Glomerular endothelial cell (primary cell): ENCODE results near the gene PARVB. TPM values are rescaled to one million over a fixed set of nuclear protein-coding genes. Genes with fewer than 3 reads are reported as not detected.

Source experiments
- DNase-seq: peaks from one replicate; pipeline ENCODE4 v3.0.0-alpha.2; 2011; ENCODE audit warnings: low read depth, low spot score; ENCODE audit errors: extremely low read depth
- total RNA-seq: library from RNA; depleted of rRNA; stranded (reverse); fragments of >200 nt; gene quantifications from 2 replicates; pipeline ENCODE4 v1.2.3, GENCODE V29; 2015

The PARVB gene
- total RNA-seq, 1 donor from 2014 or later, result 118 TPM

GRCh38 chr22:44192098-44192815 is 168.2 kb downstream of the PARVB start:
- no peak for DNase-seq

- DNase-seq, result no peak
These were observed 168.9 kb downstream of the PARVB start for GRCh38 chr22:44192816-44193534.

DNA sequence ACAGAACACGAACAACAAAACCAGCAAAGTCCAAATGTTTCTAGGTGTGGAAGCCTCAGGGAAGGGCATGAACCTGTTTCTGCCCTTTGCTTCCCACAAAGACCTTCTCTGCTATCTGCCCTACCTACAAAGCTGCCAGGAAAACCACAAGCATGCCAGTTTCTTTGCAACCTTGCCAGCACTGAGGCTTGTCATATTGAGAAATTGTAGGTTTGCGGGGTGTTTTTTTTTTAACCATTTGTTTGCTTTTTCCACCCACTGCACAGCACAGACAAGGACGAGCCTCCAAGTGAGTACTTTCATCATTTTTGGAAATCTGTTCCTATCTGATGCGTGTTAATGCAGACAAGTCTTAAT is 169.4 kb downstream of the PARVB start:
- no peak for DNase-seq

DNA sequence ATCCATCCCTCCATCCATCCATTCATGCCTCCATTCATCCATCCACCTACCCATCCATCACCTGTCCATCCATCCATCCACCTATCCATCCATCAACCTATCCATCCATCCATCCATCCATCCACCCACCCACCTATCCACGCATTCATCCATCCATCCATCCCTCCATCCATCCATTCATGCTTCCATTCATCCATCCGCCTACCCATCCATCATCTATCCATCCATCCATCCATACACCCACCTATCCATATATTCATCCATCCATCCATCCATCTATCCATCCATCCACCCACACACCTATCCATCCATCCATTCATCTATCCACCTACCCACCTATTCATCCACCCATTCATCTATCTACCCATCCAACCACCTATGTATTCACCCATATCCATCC is 170.5 kb downstream of the PARVB start:
- no peak for DNase-seq

GRCh38 chr22:44195189-44195871 is 171.2 kb downstream of the PARVB start:
- DNase-seq, result no peak

GRCh38 chr22:44196241-44196640 is 172.1 kb downstream of the PARVB start:
- no peak for DNase-seq

DNA sequence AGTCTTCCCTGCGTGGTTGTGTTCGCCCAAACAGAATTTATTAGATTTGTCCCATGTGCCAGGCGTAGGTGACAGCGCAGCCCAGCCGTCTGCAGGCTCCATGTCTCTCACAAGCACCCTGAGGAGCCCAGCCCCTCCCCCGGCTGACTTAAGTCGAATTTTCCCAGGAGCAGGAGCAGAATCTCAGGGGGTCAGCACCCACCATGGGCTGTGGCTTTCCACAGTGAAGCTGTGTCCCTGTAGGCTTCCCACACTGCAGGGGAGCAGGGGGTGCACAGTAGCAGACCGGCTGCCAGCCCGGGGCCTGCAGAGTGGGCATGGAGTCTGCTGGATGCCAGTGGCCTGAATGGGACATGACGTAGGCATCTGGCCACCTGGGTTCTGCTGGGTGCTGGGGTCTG is 172.6 kb downstream of the PARVB start:
- DNase-seq, result no peak

GRCh38 chr22:44197271-44197670 is 173.2 kb downstream of the PARVB start:
- DNase-seq, result no peak

DNA sequence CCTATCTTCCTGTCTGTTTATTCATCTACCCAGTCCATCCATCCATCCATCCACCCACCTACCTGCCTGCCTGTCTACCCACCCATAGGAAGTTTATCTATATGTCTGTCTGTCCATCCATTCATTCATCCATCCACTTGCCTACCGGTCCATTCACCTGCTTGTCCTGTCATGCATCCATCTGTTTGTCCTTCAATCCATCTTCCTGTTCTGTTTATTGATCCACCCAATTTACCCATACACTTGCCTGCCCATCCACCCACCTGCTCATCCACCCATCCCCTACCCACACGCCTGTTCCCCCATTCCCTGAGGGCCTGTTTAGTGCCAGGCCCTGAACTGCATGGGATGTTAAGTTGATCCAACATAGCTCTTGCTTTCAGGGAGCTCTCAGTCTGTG is 175.1 kb downstream of the PARVB start:
- DNase-seq, result no peak

GRCh38 chr22:44199866-44200265 is 175.8 kb downstream of the PARVB start:
- no peak for DNase-seq

DNA sequence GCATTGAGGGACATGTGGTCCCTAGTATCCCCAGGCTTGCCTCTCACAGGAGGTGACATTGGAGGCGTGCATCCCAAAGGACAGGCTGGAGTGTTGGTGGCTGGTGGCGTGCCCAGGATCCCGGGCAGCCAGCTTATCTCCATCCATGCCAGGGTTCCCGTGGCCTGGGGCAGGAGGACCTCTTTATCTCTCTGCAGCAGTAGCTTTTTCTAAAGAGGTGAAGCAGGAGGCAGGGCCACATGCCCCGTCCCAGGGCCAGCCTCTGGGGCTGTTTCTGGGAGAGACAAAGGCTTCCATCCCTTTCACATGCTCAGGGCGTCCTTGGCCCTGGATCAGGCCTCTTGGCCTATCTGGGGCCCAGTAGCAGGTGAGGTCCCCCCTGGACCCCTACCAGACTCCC is 176.3 kb downstream of the PARVB start:
- no peak for DNase-seq

- no peak for DNase-seq
These were observed 176.9 kb downstream of the PARVB start for GRCh38 chr22:44200855-44201550.

GRCh38 chr22:44201665-44202064 is 177.6 kb downstream of the PARVB start:
- DNase-seq, result no peak

DNA sequence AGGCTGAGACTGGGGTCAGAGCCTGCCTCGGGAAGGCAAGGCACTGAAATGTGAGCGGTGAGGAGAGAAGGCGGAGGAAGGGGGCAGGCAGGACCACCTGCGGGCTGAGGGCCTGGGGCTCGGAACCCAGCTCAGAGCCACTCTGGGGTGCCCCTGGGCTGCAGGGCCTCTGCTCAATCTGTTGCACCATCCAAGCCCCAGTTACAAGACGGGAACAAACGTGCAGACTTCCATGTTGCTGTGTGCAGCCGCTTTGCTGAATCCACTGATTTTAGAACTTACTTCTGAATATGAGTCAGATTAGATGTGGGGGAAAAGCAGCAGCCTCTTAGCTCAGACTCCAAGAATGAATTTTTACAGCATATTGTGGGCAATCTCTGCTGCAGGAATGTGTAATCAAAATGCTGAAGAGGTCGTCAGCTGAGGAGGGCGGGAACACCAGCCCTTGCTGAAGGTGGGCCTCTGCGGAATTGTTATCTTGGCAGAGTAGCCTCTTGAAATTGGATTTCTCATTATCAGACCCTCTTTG is 178.2 kb downstream of the PARVB start:
- DNase-seq, result no peak

DNA sequence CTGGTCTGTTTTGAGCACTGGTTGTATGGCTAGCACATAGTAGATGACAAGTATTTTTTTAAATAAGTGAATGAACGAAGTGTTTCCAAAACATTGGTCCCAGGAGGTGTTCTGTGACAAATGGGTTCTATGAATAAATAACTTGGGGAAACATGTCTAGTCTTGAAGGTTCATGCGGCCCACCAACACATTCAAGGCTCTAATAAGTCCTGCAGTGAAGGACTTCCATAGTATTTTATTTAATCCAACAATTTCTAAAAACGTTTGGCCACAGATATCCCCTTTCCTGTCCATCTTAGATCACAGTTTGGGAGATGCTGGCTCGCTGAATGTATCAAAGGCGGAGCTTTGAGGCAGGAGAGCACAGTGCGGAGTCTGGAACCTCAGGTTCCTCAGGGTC is 179.1 kb downstream of the PARVB start:
- no peak for DNase-seq

GRCh38 chr22:44204739-44205515 is 180.8 kb downstream of the PARVB start:
- DNase-seq, result no peak

DNA sequence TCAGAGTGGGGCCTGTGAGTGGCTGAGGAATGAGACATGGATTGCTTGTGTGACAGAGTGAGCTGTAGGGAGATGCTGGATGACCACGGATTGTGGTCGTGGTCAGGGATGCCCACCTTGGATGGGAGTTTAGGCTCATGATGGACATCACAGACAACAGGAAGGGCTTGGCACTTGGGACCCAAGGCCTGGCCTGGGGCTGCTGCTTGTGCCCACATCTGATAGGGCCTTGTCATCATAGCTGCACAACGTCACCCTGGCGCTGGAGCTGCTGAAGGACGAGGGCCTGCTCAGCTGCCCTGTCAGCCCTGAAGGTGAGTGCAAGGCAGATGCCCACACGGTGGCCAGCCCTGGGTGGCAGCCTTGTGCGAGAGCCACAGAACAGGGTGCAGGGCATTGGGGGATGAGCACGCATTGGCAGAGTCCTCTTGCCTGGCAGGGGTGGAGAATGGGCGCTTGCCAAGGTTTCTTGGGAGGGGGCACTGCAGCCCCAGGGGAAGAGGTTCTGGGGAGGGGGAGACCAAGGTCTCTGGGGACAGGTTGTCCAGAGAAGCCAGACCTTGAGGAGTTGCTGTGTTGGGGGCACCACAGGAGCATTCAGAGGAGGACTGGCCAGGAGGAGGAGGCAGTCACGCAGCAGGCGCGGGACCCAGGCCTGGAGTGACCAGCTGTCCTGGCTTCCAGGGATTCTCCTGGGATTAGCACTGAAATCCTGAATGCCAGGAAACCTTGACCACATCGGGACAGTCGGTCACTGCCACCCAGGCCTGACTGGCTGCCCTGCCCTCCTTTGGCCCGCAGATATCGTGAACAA is 181.6 kb downstream of the PARVB start:
- no peak for DNase-seq

GRCh38 chr22:44206330-44206645 is 182.2 kb downstream of the PARVB start:
- no peak for DNase-seq

- DNase-seq, result no peak
These were observed 182.6 kb downstream of the PARVB start for GRCh38 chr22:44206696-44207095.
